A549 treated with Hydrocortisone at 1 μM for 4 hours (cell line): ENCODE measurements around the gene WASHC2C. TPM values are rescaled to one million over a fixed set of nuclear protein-coding genes. Genes with fewer than 3 reads are reported as not detected.

Experiments used
- total RNA-seq: library from RNA; stranded (reverse); fragments of 200-300 nt; extraction: Qiagen RNA extraction; gene quantifications from 5 replicates; pipeline ENCODE4 v1.2.3, GENCODE V29; 2022

Gene WASHC2C, protein sequence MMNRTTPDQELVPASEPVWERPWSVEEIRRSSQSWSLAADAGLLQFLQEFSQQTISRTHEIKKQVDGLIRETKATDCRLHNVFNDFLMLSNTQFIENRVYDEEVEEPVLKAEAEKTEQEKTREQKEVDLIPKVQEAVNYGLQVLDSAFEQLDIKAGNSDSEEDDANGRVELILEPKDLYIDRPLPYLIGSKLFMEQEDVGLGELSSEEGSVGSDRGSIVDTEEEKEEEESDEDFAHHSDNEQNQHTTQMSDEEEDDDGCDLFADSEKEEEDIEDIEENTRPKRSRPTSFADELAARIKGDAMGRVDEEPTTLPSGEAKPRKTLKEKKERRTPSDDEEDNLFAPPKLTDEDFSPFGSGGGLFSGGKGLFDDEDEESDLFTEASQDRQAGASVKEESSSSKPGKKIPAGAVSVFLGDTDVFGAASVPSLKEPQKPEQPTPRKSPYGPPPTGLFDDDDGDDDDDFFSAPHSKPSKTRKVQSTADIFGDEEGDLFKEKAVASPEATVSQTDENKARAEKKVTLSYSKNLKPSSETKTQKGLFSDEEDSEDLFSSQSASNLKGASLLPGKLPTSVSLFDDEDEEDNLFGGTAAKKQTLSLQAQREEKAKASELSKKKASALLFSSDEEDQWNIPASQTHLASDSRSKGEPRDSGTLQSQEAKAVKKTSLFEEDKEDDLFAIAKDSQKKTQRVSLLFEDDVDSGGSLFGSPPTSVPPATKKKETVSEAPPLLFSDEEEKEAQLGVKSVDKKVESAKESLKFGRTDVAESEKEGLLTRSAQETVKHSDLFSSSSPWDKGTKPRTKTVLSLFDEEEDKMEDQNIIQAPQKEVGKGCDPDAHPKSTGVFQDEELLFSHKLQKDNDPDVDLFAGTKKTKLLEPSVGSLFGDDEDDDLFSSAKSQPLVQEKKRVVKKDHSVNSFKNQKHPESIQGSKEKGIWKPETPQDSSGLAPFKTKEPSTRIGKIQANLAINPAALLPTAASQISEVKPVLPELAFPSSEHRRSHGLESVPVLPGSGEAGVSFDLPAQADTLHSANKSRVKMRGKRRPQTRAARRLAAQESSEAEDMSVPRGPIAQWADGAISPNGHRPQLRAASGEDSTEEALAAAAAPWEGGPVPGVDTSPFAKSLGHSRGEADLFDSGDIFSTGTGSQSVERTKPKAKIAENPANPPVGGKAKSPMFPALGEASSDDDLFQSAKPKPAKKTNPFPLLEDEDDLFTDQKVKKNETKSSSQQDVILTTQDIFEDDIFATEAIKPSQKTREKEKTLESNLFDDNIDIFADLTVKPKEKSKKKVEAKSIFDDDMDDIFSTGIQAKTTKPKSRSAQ (N-terminal part only)
- 17.1 to 24.2 TPM (median 18.3 TPM) in 5 replicates for total RNA-seq

GRCh38 chr10:45726703-45727420 is at the start of gene WASHC2C:
Gene WASHC2C (plus strand): TSS chr10:45727266. CDS start chr10:45727318, 52 bp downstream.

Other genes with a start within 250 kb of the WASHC2C start
- gene ZFAND4, start 54.5 kb upstream of the WASHC2C start, total RNA-seq = 4.2 to 5.3 TPM (median 4.5 TPM) in 5 replicates
- gene AGAP4, start 120.2 kb downstream of the WASHC2C start, total RNA-seq = 5.4 to 10.1 TPM (median 7.7 TPM) in 5 replicates
- 150 to 160 TPM (median 153 TPM) in 5 replicates for gene TIMM23, start 245.2 kb downstream of the WASHC2C start, total RNA-seq